Colon (tissue), 2 donors: ENCODE results near the gene BRD1.

ENCODE experiments used
- FAIRE-seq: peaks from 2 replicates; lab custom pipeline; 2012; peaks lifted over from hg19 to GRCh38; lab: Jason Lieb, UNC
- donor health status: control.
- donor health status: control.

BRD1 gene

GRCh38 chr22:49800408-49801238 is 27.1 kb downstream of the BRD1 start:
- no peak for FAIRE-seq

DNA sequence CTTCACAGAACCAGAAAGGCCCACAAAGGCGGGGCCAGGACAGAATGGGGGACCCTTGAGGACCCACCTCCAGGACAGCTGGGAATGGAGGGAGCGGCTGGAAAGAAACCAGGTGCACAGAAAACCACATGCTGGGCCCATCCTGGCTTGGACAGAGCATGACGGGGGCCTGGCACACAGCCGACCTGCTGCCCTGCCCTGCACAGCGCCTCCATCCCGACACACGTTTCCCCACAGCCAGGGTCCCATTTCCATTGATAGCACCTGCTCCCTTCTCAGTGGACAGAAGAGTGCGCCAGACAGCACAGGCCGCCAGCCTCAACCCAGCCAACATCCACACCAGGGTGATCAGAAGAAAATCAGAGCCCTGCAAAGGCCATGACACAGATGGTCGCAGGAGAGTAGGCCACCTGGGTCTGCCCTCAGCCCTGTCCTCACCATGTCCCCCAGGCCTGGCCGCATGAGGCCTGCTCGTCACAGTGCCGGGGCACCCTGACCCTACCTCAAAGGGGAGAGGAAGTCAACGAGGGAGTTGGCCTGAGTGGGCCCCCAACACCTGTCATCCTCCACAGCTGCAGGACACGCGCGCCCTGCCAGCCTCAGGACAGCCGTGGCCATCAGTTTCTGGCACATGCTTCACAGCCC is 28.1 kb downstream of the BRD1 start:
- no peak for FAIRE-seq

GRCh38 chr22:49798486-49799151 is 29.1 kb downstream of the BRD1 start:
- FAIRE-seq: no peak

DNA sequence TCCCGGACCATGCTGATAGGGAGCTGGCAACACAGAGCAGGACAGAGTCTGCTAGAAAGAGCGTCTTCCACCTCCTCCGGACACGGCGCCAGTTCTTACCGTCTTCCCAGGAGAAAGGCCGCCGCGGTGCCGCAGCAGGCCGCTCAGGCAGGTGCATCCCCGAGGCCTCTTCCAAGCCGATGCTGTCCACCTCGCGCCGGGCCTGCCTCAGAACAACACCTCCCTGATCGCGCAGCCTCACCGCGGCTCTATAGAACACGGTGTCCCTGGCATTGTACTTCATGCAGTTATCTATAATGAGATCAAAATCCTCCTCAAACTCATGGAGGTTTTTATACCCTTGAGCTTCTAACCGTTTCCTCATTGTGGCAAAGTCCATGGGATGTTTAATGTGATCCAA is 30.0 kb downstream of the BRD1 start:
- no peak for FAIRE-seq

DNA sequence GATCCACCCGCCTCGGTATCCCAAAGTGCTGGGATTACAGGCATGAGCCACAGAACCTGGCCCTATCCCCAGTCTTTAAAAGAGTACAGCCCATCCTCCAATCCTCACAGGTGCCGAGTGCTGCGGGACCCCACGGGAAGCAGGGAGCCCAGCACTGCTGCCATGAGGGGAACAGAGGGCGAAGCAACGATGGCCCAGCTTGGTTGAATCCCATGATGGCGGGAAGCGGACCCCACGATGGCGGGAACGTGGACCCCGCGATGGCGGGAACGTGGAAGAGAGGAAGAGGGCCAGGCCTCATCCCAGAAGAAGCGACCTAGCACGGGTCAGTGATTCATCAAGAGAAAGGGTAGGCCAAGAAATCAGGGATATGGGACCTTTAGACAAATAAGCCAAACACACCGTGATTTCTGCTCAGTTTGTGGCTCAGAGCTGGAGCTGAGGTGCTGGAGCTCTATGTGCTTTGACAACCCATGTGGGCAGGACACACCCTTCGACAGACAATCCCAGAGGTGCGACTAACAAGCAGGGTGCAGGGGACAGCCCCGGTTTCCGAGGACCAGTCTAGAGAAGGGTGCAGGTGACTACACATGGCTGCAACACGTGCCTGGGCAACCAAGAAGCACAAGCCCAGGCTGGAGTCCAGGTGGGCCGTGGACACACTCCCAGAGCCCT is 30.9 kb downstream of the BRD1 start:
- no peak for FAIRE-seq

DNA sequence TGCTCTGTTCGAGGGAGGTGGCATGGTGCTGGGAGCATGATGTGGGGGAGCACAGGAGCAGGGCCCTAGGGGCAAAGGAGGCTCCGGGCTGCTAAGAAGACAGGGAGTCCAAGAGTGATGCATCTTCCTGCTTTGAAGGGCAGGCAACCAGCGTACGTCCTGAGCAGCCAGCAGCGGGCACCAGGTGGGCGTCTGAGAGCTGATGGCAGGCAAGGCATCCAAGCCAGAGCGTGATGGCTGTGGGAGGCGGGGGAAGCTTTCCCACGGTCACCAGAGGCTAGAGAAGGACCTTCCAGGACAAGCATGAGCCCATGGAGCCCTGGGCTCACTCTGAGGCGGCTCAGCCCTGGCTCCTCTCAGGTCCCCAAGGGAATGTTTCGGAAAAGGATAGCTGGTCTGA is 32.2 kb downstream of the BRD1 start:
- FAIRE-seq: no peak

DNA sequence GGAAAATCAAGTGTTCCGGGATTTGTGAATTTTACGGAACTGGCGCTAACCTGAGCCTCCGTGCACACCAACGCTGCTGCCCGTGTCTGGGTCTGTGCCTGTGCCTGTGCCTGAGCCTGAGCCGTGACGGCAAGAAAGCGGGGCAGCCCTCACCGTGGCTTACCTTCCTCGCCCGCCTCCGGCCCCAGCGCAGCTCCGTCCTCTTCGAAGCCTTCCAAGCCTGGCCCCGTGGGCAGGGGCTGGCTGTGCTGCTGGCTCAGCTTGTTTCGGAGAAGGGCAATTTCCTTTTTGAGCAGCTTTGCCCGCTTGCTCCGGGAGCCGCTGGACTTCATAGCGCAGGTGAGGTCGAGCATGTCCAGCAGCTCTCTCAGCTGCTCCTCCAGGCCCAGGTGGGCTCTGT is 33.8 kb downstream of the BRD1 start:
- no peak for FAIRE-seq

DNA sequence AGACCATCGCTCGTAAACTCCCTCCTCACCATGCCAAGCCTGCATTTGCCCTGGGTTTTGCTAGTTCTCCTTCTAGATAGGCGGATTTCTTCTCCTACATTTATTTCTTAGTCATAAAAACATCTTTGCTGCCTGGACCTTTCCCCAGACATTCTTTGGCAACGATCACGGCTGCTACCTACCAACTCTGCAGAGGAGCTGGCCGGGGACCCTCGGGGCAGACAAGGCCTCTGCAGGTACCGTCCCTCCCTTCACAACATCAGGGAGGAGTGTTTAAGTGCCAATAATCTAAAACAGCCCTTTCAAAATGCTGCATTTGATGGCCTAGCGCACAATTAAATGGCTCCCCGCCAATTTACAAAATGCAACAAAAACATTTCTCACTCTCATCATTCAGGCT is 34.4 kb downstream of the BRD1 start:
- no peak for FAIRE-seq

GRCh38 chr22:49792107-49792506 is 35.6 kb downstream of the BRD1 start:
- no peak for FAIRE-seq

- no peak for FAIRE-seq
These were observed 36.0 kb downstream of the BRD1 start for GRCh38 chr22:49791682-49792081.

GRCh38 chr22:49790912-49791311 is 36.8 kb downstream of the BRD1 start:
- FAIRE-seq: no peak

DNA sequence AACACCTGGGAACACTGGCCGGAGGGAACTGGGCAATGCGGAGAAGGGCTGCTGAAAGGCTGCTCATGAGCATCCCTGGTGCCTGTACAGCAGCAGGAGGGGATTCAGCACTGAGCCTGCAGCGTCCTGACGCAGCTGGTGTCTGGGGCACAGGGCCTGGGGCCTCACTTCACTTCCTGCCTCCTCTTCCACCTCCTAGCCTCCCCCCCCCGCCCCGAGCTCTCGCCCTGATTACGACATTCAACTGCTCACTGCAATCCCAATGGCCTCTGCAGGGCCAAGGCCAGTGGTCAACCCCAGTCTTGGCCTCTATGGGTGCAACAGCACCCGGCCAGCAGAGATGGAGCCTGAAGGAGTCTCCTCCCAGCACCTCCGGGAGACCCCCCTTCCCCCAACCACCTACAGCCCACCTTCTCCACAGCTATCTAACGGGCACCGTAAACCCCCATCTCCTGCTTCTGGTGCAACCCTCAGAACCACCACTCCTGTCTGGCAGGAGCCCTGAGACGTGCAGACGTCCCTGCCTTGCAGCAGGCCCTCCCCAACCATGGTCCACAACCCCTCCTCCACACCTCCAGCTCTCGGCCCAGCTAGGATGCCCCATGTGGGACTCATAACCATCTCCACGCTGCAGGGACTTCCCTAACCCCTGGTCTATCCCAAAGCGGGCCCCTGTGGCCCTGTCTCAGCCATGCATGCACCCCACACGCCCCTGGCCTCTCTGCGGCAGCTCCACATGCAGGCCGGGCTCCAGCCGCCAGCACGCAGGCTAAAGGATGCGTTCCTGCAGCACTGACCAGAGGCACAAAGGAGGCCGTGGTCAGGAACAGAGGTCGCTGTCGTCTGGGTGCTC is 38.2 kb downstream of the BRD1 start:
- no peak for FAIRE-seq

DNA sequence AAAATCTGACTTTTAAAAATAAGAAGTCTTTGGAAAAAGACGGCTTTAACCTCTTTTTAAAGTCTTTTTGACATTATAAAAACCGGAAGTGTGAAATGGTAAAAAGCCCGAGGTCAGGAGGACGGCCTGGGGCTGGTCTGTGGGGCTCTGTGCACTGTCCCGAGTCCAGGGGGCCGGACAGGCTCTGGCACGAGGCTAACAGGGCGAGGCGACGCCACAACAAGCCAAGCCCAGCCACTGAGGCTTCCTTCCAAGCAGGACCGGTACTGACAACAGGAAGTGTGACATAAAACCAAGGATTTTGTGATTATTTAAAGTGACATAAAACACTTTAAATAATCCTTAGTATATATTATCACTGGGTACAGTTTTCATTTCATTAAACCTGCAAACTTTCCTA is 39.2 kb downstream of the BRD1 start:
- no peak for FAIRE-seq

DNA sequence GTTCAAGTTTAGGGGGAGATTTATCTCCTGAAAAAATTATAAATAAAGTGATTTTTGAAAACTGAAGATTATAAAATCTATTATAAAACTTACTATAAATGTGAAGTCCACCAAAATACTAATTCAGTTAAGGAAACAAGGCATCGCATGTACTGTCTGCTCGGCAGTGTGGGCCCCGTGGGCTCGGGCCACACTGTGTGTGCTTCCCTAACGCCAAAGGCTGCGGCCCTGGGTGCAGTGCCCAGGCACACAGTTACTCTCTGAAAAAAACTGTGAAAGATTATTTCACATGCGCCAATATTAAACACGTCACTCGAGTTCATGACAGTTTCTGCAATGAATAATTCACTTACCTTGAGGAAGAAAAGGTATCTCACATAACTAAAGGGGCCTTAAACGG is 39.8 kb downstream of the BRD1 start:
- FAIRE-seq: no peak

DNA sequence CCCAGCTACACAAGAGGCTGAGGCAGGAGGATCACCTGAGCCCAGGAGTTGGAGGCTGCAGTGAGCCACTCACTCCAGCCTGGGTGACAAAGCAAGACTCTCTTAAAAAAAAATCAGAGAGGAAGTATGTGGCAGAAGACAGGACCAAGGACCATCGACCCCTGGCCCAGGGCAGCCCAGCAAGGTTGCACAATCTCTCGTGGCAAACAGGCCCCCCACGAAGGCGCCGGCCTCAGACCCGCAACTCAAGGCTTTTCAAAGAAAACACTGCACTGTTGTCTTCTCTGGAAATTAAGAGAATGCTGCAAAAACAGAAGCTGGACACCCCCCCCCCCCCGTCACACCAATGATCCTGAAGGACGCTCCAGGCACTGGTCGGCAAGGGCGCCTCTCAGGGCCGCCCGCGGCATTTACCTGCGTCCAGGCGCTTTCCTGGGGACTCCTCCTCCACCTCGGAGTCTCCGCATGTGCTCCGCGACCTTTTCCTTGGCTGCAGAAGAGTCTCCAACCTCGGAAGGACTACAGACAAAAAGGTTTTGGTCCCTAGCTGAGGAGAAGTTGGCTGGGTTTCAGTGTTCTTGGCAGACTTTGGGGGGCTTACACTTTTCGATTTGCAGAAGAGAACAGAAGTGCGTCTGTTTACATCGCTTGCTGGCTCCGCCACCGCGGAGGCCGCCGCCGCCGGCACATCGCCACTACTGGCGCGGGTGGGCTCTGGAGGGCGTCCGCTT is 40.5 kb downstream of the BRD1 start:
- FAIRE-seq: no peak

DNA sequence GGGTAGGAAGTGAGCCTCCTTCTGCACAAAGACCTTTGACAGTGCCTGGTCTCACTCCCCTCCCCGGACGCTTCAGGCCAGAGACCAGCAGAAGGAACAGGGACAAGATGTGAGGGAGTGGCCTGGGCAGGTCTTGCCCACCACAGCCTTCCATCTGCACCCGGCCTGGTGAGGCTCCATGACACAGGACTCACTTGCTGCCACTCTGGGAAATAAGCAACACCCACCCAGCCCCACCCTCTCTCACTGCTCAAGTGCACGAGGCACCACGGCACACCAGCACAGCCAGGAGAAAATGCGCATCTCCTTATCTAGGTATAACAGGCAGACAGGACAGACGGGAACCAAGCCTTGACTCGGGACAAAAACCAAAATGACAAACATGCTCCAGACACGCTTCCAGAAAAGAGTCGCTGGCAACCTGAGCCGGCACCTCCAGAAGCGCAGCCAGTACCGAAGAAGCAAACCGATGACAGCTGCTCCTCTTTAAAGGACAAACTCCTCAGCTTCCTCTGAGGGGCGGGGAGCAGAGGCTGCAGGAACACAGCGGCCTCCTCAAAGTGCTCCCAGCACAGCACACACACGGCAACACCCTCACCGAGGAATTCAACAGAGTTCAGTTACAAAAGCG is 41.7 kb downstream of the BRD1 start:
- FAIRE-seq: no peak

- no peak for FAIRE-seq
These were observed 42.6 kb downstream of the BRD1 start for GRCh38 chr22:49785046-49785521.

DNA sequence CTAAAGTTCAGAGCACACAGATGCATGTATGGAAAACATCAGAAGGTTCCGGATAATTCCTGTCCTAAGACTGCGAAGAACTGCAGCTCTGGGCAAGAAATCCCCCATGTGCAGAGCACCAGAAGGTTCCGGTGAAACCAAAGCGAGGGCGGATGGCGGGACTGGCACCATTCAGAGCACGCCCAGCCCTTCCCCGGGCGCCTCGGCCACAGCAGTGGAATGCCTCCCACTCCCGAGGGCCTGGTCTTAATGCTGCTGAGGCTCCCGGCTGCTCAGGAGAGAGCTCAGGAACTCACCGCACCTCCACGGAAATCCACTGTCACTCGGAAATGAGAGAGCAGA is 43.1 kb downstream of the BRD1 start:
- FAIRE-seq: no peak

GRCh38 chr22:49783926-49784629 is 43.6 kb downstream of the BRD1 start:
- no peak for FAIRE-seq
